GM19455 (cell line): ENCODE results near the gene TGFB1.
"Not testable (repeated sequence)": the region's sequence is repeated elsewhere in the genome, so short reads cannot be mapped to it uniquely, and the experiment has no call there.

Experiments used
- ATAC-seq: cut with Tn5 transposase; IDR thresholded peaks from one replicate; pipeline ENCODE4 v1.9.1; 2021; ENCODE audit not compliant: unreplicated experiment

The TGFB1 gene

DNA sequence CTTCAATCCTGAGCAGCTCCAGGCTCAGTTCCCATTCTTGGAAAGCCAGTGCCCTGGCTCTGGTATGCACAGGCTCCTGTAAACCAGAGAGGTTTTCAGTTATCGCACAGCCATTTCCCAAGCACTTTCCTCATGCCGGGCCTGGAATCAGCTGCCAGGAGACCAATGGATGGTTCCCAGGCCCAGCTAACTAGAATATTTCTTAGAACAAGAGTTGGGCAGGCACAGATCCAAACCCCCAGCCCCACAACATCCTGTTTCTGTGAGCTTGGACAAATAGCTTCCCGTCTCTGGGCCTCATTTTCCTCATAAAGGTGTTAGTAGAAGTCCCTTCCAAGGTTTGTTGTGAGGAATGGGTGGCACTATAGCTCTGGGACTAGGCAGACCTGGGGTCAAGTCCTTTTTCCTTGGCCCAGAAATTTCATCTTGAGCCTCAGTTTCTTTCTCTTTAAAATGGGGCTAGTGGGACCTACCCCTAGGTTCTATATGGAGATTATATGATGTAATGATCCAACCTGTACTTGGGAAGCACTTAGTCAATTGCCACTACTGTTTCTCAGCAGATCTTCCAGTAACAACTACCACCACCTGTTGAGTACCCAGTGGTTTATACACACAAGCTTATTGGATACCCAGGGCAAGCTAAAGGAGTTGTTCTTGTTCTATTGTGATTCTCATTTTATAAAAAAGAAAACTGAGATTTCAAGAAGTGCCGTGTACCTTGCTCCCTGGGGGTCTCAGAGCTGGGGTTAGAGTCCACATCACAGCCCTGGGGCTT is 48.8 kb downstream of the TGFB1 start:
- ATAC-seq: no peak

DNA sequence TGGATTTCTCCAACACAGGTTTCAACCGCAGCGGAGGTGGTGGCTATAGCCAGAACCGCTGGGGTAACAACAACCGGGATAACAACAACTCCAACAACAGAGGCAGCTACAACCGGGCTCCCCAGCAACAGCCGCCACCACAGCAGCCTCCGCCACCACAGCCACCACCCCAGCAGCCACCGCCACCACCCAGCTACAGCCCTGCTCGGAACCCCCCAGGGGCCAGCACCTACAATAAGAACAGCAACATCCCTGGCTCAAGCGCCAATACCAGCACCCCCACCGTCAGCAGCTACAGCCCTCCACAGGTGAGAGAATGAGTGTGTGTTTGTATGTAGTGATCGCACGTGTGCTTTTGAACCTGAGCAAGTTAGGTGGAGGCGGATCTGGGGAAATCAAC is 49.8 kb downstream of the TGFB1 start:
- ATAC-seq: no peak

DNA sequence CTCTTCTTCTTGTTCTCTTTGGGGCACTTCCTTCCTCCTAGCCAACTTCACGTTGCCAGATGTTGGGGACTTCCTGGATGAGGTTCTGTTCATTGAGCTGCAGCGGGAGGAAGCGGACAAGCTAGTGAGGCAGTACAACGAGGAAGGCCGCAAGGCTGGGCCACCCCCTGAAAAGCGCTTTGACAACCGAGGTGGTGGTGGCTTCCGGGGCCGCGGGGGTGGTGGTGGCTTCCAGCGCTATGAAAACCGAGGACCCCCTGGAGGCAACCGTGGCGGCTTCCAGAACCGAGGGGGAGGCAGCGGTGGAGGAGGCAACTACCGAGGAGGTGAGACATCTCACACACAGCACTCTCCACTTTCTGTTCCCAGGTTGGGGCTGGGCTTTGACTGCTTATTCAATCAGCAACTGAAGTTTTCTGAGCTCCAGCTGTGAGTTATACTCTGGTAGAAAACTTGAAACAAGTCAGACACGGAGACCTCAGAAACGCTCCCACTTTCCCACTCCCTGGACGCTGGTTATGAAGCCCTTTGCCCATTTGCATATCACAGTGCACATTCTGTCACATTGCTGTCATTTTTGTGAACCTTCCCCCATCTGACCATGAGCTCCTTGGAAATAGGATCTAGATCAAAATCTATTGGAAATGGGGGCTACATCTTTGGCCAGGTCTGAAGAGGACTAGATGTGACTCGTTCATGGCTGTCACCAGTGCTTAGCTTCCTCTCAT is 50.9 kb downstream of the TGFB1 start:
- ATAC-seq: no peak

GRCh38 chr19:41300555-41300954 is 53.2 kb downstream of the TGFB1 start:
- ATAC-seq: no peak

DNA sequence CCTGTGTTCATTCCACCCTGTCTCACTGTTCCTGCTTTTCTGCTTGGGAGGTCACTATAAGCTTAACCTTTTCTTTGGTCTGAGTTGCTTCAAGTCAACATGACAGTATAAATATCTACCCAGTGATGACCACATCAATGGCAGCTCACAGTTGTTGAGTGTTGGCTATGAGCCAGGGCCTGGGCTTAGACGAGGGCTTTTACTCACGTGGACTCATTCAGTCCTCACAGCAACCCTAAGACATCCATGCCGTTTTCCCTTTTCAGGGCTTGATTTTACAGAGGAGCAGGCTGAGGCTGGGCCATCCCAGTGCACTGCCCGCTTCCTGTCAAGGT is 54.0 kb downstream of the TGFB1 start:
- ATAC-seq: no peak

DNA sequence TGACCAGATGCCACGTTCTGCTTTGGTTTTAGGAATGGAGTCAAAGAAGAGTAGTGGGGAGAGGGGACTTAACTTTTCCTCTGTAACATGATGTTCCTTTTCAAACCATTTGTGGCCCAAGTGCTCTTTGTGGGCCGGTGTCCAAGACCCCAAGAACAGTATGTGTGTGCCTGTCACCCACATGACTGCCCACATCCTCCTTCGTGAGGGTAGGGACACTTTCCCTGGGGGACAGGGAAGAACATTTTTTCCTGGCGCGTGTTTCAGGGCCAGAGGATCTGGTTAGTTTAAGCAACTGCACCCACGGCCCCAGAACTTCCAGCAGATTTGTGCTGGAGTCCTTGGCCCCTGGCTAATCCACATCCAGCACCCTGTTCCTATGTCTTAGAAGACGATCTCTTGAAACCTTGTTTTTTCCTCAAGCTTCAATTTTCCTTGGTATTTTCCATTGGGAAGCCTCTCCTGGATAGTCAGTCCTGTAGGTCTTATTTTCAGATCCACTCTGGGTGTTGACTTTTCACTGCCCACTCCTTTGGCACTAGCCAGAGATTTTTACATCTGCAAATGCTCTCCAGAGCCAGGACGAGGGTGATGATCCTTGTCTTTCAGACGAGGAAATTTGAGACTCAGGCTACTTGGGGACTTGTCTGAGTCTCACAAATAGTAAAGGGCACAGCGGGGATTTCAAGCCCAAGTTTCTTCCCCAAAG is 54.5 kb downstream of the TGFB1 start:
- no peak for ATAC-seq

GRCh38 chr19:41298348-41298964 is 55.3 kb downstream of the TGFB1 start:
- ATAC-seq: no peak

GRCh38 chr19:41297628-41298347 is 55.9 kb downstream of the TGFB1 start:
- peak; percentile 67 for ATAC-seq

DNA sequence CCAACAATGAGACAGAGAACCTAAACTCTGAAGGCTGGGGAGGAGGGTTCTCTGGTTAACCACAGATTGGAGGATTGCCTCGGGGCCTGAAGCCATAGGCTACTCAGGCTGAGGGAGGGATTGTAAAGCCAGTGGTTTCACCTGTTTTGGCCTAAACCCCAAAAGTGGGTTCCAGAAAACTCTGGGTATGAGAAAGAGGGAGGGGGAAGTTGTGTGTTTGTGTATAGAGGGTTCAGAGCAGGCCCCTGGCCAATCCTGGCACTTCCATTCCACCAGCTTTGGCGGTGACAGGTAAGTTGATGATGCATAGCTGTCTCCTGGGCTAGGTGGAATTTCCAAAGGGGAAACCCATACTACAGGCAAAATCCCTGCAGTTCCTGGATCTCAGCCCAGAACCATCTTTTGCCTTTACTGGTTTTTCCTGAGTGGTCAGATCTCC is 57.3 kb downstream of the TGFB1 start:
- no peak for ATAC-seq

GRCh38 chr19:41295499-41295898 is 58.2 kb downstream of the TGFB1 start:
- no peak for ATAC-seq

DNA sequence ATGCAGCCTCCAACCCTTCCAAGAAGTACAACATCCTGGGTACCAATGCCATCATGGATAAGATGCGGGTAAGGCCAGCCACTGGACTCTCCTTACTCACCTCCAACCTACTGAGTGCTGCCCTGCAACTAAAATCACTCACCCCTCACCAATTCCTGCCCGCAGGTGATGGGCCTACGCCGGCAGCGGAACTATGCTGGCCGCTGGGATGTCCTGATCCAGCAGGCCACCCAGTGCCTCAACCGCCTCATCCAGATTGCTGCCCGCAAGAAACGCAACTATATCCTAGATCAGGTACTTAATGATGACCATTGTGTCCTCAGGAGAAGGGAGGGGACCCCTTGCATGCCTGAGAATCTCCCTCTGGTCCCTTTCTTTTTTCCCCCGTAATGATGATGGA is 59.3 kb downstream of the TGFB1 start:
- no peak for ATAC-seq

GRCh38 chr19:41289814-41290213 is 63.9 kb downstream of the TGFB1 start:
- ATAC-seq: not testable (repeated sequence)

- no peak for ATAC-seq
These were observed 64.8 kb downstream of the TGFB1 start for GRCh38 chr19:41288673-41289530.
